ENCODE results near the gene ZBTB4. TPM values are rescaled to one million over a fixed set of nuclear protein-coding genes. Genes with fewer than 3 reads are reported as not detected.

ZBTB4 gene
- total RNA-seq, 1 experiment from 2014 or later = 14.4 TPM

DNA sequence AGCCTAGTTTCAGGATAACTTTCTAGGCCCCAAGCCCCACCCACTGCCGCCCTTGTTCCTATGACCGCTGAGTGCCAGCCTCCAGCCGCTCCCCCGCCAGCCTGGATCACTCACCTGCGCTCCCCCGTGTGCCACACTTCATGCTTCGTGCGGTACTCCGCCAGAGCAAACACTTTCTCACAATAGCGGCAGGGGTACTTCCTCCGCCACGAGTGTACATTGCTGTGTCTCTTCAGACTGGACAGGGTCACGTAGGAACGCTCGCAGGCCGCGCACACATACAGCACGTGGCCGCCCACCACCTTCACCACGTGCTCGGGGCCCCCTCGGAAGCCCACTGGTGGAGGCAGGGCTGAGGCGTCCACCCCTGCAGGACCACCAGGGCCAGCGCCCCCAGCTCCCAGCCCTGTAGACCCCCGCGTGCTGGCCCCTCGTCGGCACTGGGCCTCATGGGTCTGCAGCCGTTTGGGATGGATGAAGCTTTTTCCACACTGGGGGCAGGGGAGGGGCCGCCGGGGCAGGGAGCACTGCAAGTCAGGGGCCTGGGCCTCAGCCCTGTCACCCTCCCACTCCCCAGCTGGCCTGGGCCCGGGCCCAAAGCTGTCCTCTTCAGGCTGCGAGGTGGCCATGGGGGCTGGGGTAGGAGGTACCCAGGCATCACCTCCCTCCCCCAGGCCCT, 13.7 kb downstream of the ZBTB4 start:
- no peak overlapping the region for H4K8ac ChIP-seq (replicated peaks; ENCODE audit: insufficient read length, low read depth, low read length)
- no peak overlapping the region for H2AFZ ChIP-seq (ENCODE audit: low read length)
- no peak overlapping the region for H3K14ac ChIP-seq (ENCODE audit: insufficient read depth, low read length)
- H3K9me3 ChIP-seq (ENCODE audit: control insufficient read depth, low read depth, low read length) = no peaks in the 10 kb centered on the region
- H3K79me2 ChIP-seq (ENCODE audit: insufficient read depth, low read length) = no peaks in the 10 kb centered on the region
- H4K91ac ChIP-seq (ENCODE audit: insufficient read length, low read depth, low read length) = no peak overlapping the region
- H3T11ph ChIP-seq (ENCODE audit: low read length) = no peak overlapping the region
- H4K5ac ChIP-seq (ENCODE audit: insufficient read length, low read depth, low read length) = no peak overlapping the region
- WGBS (ENCODE audit: extremely low coverage, insufficient read length, low lambda C conversion rate) = no CpG with 5 or more reads among the region's 33 CpGs
- no peaks in the 10 kb centered on the region for H3K9me3 Mint-ChIP-seq
- no peaks in the 10 kb centered on the region for H3K79me1 ChIP-seq (ENCODE audit: insufficient read depth, low read depth, low read length, poor library complexity, severe bottlenecking)
- no peak overlapping the region for H2BK5ac ChIP-seq (ENCODE audit: insufficient read length, low read length)
- H3K18ac ChIP-seq (ENCODE audit: insufficient read length, low read depth, low read length) = no peak overlapping the region
- H2BK15ac ChIP-seq (ENCODE audit: low read depth, low read length) = no peak overlapping the region
- H3K4me1 ChIP-seq (ENCODE audit: insufficient read depth, low read length) = peaks cover 8% of the 10 kb centered on the region; the same call in 1 of the 2 replicates
- no peak overlapping the region for H3K56ac ChIP-seq (ENCODE audit: insufficient read length, low read depth, low read length)
- no peaks in the 10 kb centered on the region for H3K23me2 ChIP-seq (ENCODE audit: insufficient read length, low read depth, low read length, poor library complexity, severe bottlenecking)
- H3K27me3 ChIP-seq (ENCODE audit: insufficient read depth, low read length) = no peaks in the 10 kb centered on the region
- H3K36me3 Mint-ChIP-seq (ENCODE audit: insufficient read depth in 1 of 3, low read depth in 3 of 3) = peaks cover 3 to 20% (median 18%) of the 10 kb centered on the region in 3 experiments; a peak in 5 of 7 replicates
- DNase-seq = no peak
- H2AK5ac ChIP-seq (ENCODE audit: insufficient read length, low read length) = no peak overlapping the region
- H3K27ac Mint-ChIP-seq = peak overlapping the region in 2 of 3 experiments; percentile 59 to 93; a peak in 3 of 7 replicates
- TF ChIP-seq, protein P1, sequence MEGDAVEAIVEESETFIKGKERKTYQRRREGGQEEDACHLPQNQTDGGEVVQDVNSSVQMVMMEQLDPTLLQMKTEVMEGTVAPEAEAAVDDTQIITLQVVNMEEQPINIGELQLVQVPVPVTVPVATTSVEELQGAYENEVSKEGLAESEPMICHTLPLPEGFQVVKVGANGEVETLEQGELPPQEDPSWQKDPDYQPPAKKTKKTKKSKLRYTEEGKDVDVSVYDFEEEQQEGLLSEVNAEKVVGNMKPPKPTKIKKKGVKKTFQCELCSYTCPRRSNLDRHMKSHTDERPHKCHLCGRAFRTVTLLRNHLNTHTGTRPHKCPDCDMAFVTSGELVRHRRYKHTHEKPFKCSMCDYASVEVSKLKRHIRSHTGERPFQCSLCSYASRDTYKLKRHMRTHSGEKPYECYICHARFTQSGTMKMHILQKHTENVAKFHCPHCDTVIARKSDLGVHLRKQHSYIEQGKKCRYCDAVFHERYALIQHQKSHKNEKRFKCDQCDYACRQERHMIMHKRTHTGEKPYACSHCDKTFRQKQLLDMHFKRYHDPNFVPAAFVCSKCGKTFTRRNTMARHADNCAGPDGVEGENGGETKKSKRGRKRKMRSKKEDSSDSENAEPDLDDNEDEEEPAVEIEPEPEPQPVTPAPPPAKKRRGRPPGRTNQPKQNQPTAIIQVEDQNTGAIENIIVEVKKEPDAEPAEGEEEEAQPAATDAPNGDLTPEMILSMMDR (conservative IDR thresholded peaks at IDR 0.05) = no peak
- no peak overlapping the region for H3K4me2 ChIP-seq (ENCODE audit: insufficient read depth, insufficient read length, low read length)
- no peak overlapping the region for H3K9ac ChIP-seq (ENCODE audit: extremely low read depth, insufficient read length, low read length)
- H2BK12ac ChIP-seq (ENCODE audit: insufficient read length, low read depth, low read length) = no peak overlapping the region
- no peaks in the 10 kb centered on the region for H3K27me3 Mint-ChIP-seq (ENCODE audit: low read depth)
- H4K20me1 ChIP-seq (ENCODE audit: control insufficient read depth, insufficient read depth, insufficient read length) = peaks cover 2% of the 10 kb centered on the region
- no peak overlapping the region for H3K4ac ChIP-seq (ENCODE audit: low read depth, low read length)
- no peak overlapping the region for H2BK120ac ChIP-seq (ENCODE audit: low read depth, low read length, poor library complexity, severe bottlenecking)
- no peak overlapping the region for H3K27ac ChIP-seq (ENCODE audit: insufficient read length, low read depth, low read length)
- H2BK20ac ChIP-seq (ENCODE audit: low read depth, low read length, poor library complexity, severe bottlenecking) = no peak overlapping the region
- H3K4me3 Mint-ChIP-seq = no peak overlapping the region
- H3K4me1 Mint-ChIP-seq = peaks cover 7 to 13% of the 10 kb centered on the region in 2 experiments
- no peak overlapping the region for H3K23ac ChIP-seq (ENCODE audit: insufficient read length, low read depth, low read length)
